Umbilical cord (tissue), 2 donors: ENCODE data around the gene POU3F1. TPM values are rescaled to one million over a fixed set of nuclear protein-coding genes. Genes with fewer than 3 reads are reported as not detected.
A peak's percentile ranks its signal among the peaks of the same experiment; 100 is the strongest.

Experiments
- DNase-seq: peaks from one replicate; pipeline ENCODE4 v3.0.0-alpha.2; 2015; ENCODE audit warnings: low spot score
- total RNA-seq: library from RNA; depleted of rRNA; stranded (reverse); fragments of >200 nt; gene quantifications from one replicate; pipeline ENCODE4 v1.2.3, GENCODE V29; 2014; ENCODE audit warnings: low replicate concordance; ENCODE audit not compliant: insufficient read depth

The POU3F1 gene
- total RNA-seq, 1 donor from 2014 or later: not detected

- peak; percentile 46 for DNase-seq
Measured at GRCh38 chr1:38004284-38005108, 42.1 kb downstream of the POU3F1 start.

- DNase-seq: peak; percentile 29
Measured at GRCh38 chr1:38003261-38004250, 43.0 kb downstream of the POU3F1 start.

DNA sequence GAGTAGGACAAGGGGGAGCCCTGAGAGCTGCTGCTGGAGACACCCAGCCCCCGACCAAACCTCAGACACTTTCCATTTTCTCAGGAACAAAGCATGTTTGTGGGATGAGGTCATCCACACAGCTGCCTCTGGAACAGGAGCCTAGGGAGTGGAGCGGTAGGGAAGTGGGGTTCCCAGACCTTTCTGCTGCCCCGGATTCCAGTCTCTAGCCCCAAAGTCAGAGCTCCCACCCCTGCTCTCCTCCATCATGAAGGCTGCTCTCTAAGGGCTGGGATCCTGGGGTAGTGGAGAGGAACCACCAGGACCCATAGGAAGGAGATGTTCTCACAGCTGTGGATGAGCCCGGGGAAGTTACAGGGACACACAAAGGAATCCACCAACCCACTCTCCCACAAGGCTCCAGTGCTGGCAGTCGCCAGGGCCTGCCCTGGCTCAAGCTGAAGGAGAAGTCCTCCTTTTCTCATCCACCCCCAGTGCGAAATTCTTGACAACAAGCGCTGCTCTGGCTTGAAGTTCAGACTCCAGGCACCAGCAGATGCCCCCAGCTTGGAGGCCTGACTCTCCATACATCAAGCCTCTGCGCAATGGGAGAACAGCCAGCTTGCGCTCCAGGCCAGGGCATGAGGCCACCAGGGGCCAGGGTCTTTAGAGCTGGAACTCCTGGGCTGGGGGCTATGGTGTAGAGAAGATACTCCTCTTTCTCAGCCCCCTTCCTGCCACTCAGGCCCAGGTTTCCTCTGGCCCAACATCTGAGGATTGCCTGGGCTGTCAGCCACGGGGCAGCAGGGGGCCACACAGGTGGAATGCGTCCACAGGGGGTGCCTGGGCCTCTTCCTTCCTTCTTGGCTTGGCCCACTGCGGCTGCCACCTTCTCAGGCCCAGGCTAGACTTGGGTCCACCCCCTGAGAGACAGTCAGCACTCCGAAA is 45.8 kb downstream of the POU3F1 start:
- peak; percentile 90 for DNase-seq

DNA sequence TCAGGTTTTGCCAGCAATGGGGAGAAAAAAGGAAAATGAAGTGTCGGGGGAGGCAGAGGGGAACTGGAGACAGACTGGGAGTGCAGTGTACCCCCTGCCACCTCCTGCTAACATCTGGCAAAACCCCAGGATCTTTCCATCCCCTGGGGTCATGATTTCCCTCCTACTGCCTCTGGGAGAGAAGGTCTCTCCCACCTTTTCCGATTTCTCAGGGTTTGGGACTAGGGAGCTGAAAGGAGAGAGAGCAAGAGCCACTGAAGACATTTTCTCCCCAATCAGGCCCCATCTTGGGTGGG is 46.4 kb downstream of the POU3F1 start:
- no peak for DNase-seq

DNA sequence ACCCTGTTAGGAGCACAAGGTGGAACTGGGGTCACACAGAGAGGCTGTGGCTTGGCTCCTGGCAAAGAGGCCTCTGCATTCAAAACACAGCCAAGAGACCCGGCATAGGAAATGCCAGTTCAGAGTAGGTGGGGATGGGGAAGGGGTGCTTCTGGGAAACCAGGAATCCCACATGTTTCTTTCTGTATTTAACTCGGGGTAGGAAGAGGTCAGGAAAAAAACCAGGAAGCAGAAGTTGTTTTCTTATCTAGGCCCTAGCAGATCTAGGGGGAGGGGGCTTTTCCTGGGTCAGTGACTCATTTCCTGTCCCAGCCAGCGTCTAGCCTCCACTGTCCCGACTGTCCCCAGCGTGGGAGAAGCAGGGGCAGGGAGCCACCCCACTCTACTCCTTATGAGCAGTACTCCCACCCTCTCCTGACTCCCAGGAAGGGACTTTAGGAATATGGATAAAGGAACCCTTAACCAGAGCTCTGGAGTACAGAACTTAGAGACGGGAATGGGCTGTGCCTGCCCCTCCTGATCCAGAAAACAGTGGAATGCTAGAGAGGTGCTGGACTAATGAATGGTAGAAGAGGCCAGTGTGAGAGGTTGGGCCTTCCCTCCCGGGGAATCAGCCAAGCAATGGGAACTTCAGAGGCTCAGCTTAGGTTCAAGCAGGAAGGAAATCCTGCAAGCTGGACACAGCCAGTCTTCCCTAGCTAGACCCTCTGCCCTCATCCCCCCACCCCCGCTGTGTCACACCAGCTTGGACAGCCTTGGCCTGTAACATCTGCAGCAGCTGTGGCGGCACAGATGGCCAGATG is 47.0 kb downstream of the POU3F1 start:
- peak; percentile 78 for DNase-seq

DNA sequence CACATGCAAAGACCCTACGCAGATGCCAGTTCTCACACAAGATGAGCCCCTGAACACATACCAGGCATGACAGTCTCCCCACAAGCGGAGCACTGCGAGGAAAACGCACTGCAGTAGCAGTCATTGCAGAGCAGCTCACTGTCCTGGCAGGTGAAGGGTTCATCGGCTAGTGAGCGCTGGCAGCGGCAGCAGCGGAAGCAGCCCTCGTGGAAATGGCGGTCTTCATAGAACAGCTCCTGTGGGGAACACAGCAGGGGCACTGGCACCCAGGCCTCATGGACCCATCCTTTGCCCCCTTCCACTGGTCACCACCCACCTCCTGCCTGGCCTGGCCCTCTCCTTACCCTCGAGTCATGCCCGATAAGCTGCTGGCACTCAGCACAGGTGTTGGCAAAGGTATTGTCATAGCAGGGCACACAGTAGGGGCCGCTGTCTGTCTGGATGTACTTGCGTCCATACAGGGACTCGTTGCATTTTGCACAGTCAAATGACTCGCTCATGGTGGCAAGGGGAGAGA is 47.6 kb downstream of the POU3F1 start:
- DNase-seq: no peak

GRCh38 chr1:37998089-37998808 is 48.3 kb downstream of the POU3F1 start:
- DNase-seq: no peak

DNA sequence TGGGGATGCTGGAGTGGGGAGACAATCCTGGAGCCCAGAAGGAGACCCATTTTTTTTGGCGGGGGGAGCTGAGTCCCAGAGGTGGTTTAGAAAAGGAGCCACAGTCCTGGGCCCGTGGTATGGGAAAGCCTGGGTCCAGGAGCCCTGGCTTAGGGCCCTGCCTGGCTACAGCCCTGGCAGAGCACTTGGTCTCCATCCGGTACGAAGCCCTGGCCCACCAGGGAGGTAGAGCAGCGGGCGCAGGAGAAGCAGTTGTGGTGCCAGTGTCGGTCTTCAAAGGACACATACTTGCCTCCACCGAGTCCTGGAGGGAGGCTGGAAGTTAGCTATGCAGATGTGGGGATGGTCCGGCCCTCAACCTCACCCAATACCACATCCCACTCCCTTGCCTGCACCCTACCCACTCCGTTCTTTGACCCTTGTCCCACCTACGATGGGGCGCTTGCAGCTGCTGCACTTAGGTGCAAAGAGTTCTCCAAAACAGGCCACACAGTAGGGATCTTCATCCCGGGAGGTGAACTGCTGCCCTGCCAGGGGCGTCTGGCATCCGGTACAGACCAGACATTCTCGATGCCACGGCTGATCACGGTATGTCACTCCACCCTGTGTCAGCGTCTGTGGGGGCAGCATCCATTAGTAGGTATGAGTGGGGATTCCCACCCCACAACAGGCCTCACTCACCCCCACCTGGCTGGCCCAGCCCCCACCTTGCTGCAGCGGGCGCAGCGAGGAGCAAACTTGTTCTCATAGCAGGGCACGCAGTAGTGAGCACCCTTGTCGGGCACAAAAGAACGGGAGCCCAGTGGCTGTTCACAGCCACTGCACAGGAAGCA is 49.1 kb downstream of the POU3F1 start:
- DNase-seq: no peak

DNA sequence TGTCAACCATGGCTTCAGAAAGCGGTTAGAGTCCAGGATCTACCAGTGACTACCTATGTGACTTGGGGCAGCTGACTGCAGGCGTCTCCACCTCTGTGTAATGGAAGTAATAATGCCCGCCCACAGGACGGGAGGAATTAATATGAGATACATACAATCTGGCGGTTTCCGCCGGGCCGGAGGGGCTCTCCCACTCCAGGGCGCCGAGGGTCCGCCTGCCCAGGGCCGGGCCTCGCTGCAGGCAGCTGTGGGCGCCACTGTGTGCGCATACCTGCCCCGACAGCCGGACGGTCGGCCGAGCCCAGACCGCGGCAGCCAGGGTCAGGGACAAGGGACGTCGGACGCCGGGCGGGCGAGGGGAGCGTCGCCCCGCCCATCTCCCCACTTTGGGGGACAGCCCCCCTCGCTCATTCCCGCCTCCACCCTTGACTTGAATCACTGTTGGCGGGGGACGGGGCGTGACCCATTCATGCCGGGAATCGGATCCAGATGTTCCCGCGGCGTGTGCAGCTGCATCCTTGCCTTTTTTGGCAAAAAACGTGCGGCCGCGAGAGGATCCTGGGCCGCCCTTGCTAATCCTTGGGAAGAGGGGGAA is 50.7 kb downstream of the POU3F1 start:
- peak; percentile 79 for DNase-seq

DNA sequence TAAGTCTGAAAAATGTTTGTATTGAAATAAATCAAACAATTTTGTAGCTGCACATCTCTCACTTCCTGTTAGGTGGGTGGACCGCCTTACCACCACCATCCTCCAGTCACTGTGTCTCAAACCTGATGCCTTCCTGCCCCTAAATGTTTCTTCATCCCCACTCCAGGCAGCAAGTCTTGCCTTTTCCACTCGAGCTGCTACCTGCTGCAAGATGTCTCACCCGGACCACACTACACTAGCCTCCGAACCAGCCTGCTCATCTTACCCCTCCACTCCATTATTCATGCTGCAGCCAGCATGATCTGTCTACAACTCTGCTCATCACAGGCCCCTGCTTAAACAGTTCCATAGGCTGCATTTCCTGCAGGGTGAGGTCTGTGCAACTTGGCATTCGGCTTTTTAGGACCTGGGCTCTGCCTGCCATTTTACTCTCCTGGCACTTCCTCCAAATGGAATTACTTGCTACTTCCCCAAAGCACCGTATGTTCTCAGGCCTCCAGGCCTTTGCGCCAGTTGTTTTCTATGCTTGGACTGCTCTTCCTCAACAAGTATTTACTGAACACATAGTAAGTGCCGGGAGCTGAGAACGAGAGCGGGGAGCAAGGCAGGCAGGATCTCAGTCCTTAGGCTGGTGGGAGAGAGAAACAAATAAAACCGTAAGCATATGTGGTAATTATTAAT is 51.6 kb downstream of the POU3F1 start:
- peak; percentile 29 for DNase-seq

Other genes starting within 250 kb of the POU3F1 start
- 18.8 TPM for gene C1orf122, start 239.0 kb downstream of the POU3F1 start, total RNA-seq
- gene YRDC, start 238.6 kb downstream of the POU3F1 start, total RNA-seq: 3.1 TPM
- 5.3 TPM for gene MTF1, start 187.2 kb downstream of the POU3F1 start, total RNA-seq
- gene INPP5B, start 99.7 kb downstream of the POU3F1 start, total RNA-seq: 34.7 TPM
- gene SF3A3, start 56.8 kb downstream of the POU3F1 start, total RNA-seq: 30.3 TPM
- gene FHL3, start 41.3 kb downstream of the POU3F1 start, total RNA-seq: 25.0 TPM
- 49.4 TPM for gene UTP11, start 34.1 kb downstream of the POU3F1 start, total RNA-seq